HG03378 (cell line): ENCODE data around the gene HAVCR1.
A peak's percentile ranks its signal among the peaks of the same experiment; 100 is the strongest.
"Not testable (repeated sequence)": the region's sequence is repeated elsewhere in the genome, so short reads cannot be mapped to it uniquely, and the experiment has no call there.

Experiments used
- ATAC-seq: cut with Tn5 transposase; IDR thresholded peaks from one replicate; pipeline ENCODE4 v1.9.1; 2021; ENCODE audit warnings: mild to moderate bottlenecking, moderate library complexity; ENCODE audit not compliant: unreplicated experiment

Gene HAVCR1

GRCh38 chr5:157014143-157014542, 44.8 kb downstream of the HAVCR1 start:
- not testable (repeated sequence) for ATAC-seq

- no peak for ATAC-seq
Observed at GRCh38 chr5:157006262-157006661, 52.7 kb downstream of the HAVCR1 start.

GRCh38 chr5:157004893-157005551, 53.9 kb downstream of the HAVCR1 start:
- peak; percentile 83 for ATAC-seq

- ATAC-seq: no peak
Observed at GRCh38 chr5:156991714-156992113, 67.2 kb downstream of the HAVCR1 start.

- no peak for ATAC-seq
Observed at GRCh38 chr5:156984064-156984463, 74.9 kb downstream of the HAVCR1 start.

- no peak for ATAC-seq
Observed at GRCh38 chr5:156981481-156981880, 77.4 kb downstream of the HAVCR1 start.
